Loucy (cell line): ENCODE results near the gene AGPS.
A peak's percentile ranks its signal among the peaks of the same experiment; 100 is the strongest.
"Not testable (repeated sequence)": the region's sequence is repeated elsewhere in the genome, so short reads cannot be mapped to it uniquely, and the experiment has no call there.

Experiments used
- H2AFZ ChIP-seq: fragments of 200-600 bp; sonication (generic); 2 replicates; pipeline ENCODE4 v1.6.0; 2016; ENCODE audit warnings: antibody characterized with exemption, mild to moderate bottlenecking, low read length, moderate library complexity
- H3F3A ChIP-seq: fragments of 200-600 bp; 2 replicates; pipeline ENCODE4 v1.6.0; 2016; ENCODE audit warnings: antibody characterized with exemption, low read depth, mild to moderate bottlenecking
- H3K27me3 ChIP-seq: fragments of 200-600 bp; sonication (generic); 2 replicates; pipeline ENCODE4 v1.6.1; 2014; ENCODE audit warnings: low read length, mild to moderate bottlenecking; ENCODE audit not compliant: insufficient read depth, poor library complexity, severe bottlenecking
- H3K36me3 ChIP-seq: fragments of 200-600 bp; sonication (generic); 2 replicates; pipeline ENCODE4 v1.6.1; 2016; ENCODE audit warnings: low read length; ENCODE audit not compliant: insufficient read depth
- H3K4me1 ChIP-seq: fragments of 200-600 bp; sonication (generic); 2 replicates; pipeline ENCODE4 v1.5.1; 2014; ENCODE audit warnings: low read length, mild to moderate bottlenecking; ENCODE audit not compliant: insufficient read depth, poor library complexity, severe bottlenecking
- H3K4me2 ChIP-seq: fragments of 200-600 bp; sonication (generic); 2 replicates; pipeline ENCODE4 v1.6.0; 2014; ENCODE audit warnings: antibody characterized with exemption, low read length, low read depth, mild to moderate bottlenecking; ENCODE audit not compliant: poor library complexity, severe bottlenecking
- H3K4me3 ChIP-seq: fragments of 200-600 bp; sonication (generic); 2 replicates; pipeline ENCODE4 v1.5.1; 2014; ENCODE audit warnings: low read length, mild to moderate bottlenecking, mixed read lengths; ENCODE audit not compliant: poor library complexity, severe bottlenecking
- H3K79me2 ChIP-seq: fragments of 200-600 bp; sonication (generic); 2 replicates; pipeline ENCODE4 v1.6.1; 2014; ENCODE audit warnings: low read length; ENCODE audit not compliant: insufficient read depth
- H3K9ac ChIP-seq: fragments of 200-600 bp; sonication (generic); 2 replicates; pipeline ENCODE4 v1.6.0; 2014; ENCODE audit warnings: mild to moderate bottlenecking, low read depth, low read length, moderate library complexity; ENCODE audit not compliant: poor library complexity, severe bottlenecking
- H3K9me2 ChIP-seq: fragments of 200-600 bp; sonication (generic); replicated peaks from 2 replicates; pipeline ENCODE4 v1.6.1; 2016; ENCODE audit warnings: low read depth, low read length, mixed read lengths
- H3K9me3 ChIP-seq: fragments of 200-600 bp; sonication (generic); 2 replicates; pipeline ENCODE4 v1.6.1; 2014; ENCODE audit warnings: mild to moderate bottlenecking, antibody characterized with exemption, low read length, low read depth; ENCODE audit not compliant: insufficient read depth
- H4K20me1 ChIP-seq: fragments of 200-600 bp; sonication (generic); 2 replicates; pipeline ENCODE4 v1.6.0; 2014; ENCODE audit warnings: antibody characterized with exemption, low read length, mild to moderate bottlenecking; ENCODE audit not compliant: insufficient read depth, poor library complexity, severe bottlenecking
- EZH2phosphoT487 ChIP-seq: fragments of 200-600 bp; IDR thresholded peaks from 2 replicates; pipeline ENCODE4 v1.6.1; 2018; ENCODE audit warnings: antibody characterized with exemption, mild to moderate bottlenecking, moderate library complexity, borderline replicate concordance
- TF ChIP-seq, protein P1 (sequence below): fragments of 200-600 bp; sonication (generic); conservative IDR thresholded peaks from 2 replicates; pipeline ENCODE4 v1.5.1; 2014; ENCODE audit warnings: mild to moderate bottlenecking, antibody characterized with exemption, low read length

AGPS gene

DNA sequence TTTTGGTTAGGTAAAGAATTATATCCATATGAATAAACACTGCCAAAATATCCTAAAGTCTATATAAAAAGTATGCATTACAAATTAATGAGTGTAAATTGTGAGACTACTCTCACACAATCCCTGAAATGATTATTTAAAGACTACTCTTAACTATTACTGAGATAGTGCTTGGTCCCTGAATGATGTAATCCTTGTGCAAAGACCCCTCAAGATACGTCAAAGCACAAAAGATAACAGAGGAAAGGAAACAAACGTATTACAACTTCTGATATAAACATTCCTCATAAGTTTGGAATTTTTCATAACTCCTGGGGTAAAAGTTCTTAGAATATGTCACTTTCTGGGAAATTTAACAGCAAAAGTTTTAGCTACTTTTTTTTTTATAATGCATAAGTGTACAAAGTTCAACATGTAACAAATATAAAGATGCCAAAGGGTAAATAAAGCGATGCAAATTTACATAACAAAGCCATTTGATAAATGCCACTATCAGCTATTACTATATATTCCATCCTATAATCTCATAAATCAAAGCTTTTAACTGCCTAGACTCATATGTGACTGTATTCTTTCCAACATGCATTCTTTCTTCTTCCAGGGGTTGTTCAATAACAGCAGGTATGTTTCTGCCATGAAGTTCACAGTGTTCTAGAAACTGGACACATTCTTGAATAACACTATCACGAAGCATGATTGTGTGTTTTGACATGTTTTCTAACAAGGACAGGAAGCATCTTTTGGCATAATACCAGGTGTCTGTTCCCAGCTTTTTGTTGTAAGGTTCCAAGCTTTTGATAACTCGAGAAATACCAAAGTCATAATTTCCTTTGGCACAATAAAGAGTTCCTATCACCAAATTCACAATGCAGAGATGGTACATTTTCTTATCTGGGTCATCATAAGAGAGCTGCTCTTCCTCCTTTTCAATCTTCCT is 158.0 kb downstream of the AGPS start:
- no peaks in the 10 kb centered on the region for H3K27me3 ChIP-seq
- H2AFZ ChIP-seq: no peak overlapping the region
- peaks cover 3% of the 10 kb centered on the region; the same call in 1 of the 2 replicates for H3F3A ChIP-seq
- no peaks in the 10 kb centered on the region for H4K20me1 ChIP-seq
- H3K4me3 ChIP-seq: no peak overlapping the region
- peaks cover 3% of the 10 kb centered on the region; the same call in 1 of the 2 replicates for H3K9me3 ChIP-seq
- peaks cover 16% of the 10 kb centered on the region for H3K4me1 ChIP-seq
- H3K4me2 ChIP-seq: no peak overlapping the region
- no peaks in the 10 kb centered on the region for H3K36me3 ChIP-seq
- H3K79me2 ChIP-seq: no peaks in the 10 kb centered on the region
- TF ChIP-seq, protein P1, sequence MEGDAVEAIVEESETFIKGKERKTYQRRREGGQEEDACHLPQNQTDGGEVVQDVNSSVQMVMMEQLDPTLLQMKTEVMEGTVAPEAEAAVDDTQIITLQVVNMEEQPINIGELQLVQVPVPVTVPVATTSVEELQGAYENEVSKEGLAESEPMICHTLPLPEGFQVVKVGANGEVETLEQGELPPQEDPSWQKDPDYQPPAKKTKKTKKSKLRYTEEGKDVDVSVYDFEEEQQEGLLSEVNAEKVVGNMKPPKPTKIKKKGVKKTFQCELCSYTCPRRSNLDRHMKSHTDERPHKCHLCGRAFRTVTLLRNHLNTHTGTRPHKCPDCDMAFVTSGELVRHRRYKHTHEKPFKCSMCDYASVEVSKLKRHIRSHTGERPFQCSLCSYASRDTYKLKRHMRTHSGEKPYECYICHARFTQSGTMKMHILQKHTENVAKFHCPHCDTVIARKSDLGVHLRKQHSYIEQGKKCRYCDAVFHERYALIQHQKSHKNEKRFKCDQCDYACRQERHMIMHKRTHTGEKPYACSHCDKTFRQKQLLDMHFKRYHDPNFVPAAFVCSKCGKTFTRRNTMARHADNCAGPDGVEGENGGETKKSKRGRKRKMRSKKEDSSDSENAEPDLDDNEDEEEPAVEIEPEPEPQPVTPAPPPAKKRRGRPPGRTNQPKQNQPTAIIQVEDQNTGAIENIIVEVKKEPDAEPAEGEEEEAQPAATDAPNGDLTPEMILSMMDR: no peak
- no peak for TF ChIP-seq EZH2phosphoT487
- no peaks in the 10 kb centered on the region for H3K9me2 ChIP-seq
- no peak overlapping the region for H3K9ac ChIP-seq

DNA sequence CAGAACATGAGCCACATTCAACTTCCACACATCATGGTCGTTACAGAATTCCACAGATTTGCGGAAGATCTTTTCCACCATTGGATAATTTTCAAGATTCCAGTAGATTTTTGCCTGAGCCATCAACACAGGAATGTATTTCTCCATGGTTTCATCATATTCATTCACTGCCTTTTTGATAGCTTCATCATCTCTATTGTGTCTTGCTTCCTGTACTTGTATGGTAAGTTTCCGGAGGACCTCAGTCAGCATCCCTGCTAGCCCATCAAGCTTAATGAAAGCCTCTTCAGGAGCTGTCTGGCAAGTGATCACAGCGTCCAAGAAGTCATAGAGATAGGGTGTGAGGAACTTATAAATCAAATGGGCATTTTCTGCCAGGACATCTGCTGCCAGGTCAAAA is 158.8 kb downstream of the AGPS start:
- not testable (repeated sequence) for H3K4me3 ChIP-seq, H3F3A ChIP-seq, H3K27me3 ChIP-seq, H4K20me1 ChIP-seq, H3K9me2 ChIP-seq, H2AFZ ChIP-seq, H3K79me2 ChIP-seq, H3K9me3 ChIP-seq, H3K4me2 ChIP-seq, H3K9ac ChIP-seq, H3K36me3 ChIP-seq
- peaks cover 16% of the 10 kb centered on the region for H3K4me1 ChIP-seq

DNA sequence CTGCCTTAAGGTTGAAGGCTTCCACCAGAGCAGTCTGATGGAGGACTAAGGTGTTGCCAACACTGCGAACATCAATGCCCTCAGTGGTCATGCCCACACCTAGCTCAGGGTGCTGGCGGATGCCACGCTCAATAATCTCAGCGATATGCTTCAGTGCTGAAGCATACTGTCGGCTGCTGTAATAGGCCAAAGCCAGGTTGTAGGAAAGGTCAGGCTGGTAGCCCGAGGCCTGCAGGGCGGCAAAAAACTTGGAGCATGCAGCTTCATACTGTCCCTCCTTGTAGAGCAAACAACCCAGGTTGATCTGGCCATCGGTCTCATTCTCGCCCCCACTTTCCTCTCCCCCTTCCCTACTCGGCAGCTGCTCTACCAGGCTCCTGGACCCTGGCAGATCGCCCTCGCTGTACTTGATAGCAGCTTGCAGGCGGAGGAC is 159.4 kb downstream of the AGPS start:
- Histone ChIP-seq H3K27me3 (no peaks in the 10 kb centered on the region), H3F3A (peaks cover 3% of the 10 kb centered on the region; the same call in 1 of the 2 replicates), H3K36me3 (no peaks in the 10 kb centered on the region), H2AFZ (peak overlapping the region; percentile 100), H3K79me2 (no peaks in the 10 kb centered on the region), H3K9me2 (no peaks in the 10 kb centered on the region), H4K20me1 (no peaks in the 10 kb centered on the region), H3K4me1 (peaks cover 16% of the 10 kb centered on the region), H3K4me2 (peak overlapping the region; percentile 79), H3K9ac (peak overlapping the region; percentile 88), H3K9me3 (no peaks in the 10 kb centered on the region), H3K4me3 (peak overlapping the region; percentile 96)
- no peak for TF ChIP-seq EZH2phosphoT487
- TF ChIP-seq, protein P1: no peak
